Panc1 (cell line): ENCODE results near the gene WDR27. TPM values are rescaled to one million over a fixed set of nuclear protein-coding genes. Genes with fewer than 3 reads are reported as not detected.

Experiments used
- ATAC-seq: fragments of 200-7000 bp; cut with Tn5 transposase; 2 replicates; pipeline ENCODE4 v1.9.1; 2020; ENCODE audit warnings: mild to moderate bottlenecking, moderate library complexity
- BruUV-seq: library from RNA; stranded (reverse); fragments of 400-500 nt; replicated peaks from 2 replicates; lab custom pipeline; 2021; lab: Mats Ljungman, UMichigan
- CTCF ChIA-PET: fragments of 300-600 bp; sonication (Branson Sonifier 250); formaldehyde crosslinking; loops from one replicate; lab custom pipeline; 2022; ENCODE audit warnings: antibody characterized with exemption; lab: Charles Lee
- POLR2A ChIA-PET: fragments of 300-600 bp; sonication (Branson Sonifier 250); formaldehyde crosslinking; loops from one replicate; lab custom pipeline; 2022; ENCODE audit warnings: antibody characterized with exemption; lab: Charles Lee
- DNase-seq: peaks from one replicate; pipeline ENCODE4 v3.0.0-alpha.2; 2010; ENCODE audit warnings: low read depth, low spot score
- H3K27ac ChIP-seq: 2 replicates; pipeline ENCODE4 v1.5.1; 2011; ENCODE audit warnings: mild to moderate bottlenecking, low read length, inconsistent platforms
- H3K27me3 ChIP-seq: fragments of 200-500 bp; sonication (Bioruptor generic); 2 replicates; pipeline ENCODE4 v1.6.0; 2014; ENCODE audit warnings: low read length, inconsistent platforms; ENCODE audit not compliant: control insufficient read depth, insufficient read depth
- H3K36me3 ChIP-seq: fragments of 200-500 bp; sonication (Bioruptor generic); 2 replicates; pipeline ENCODE4 v1.5.1; 2014; ENCODE audit warnings: inconsistent platforms, mild to moderate bottlenecking, low read length, moderate library complexity; ENCODE audit not compliant: control insufficient read depth, insufficient read depth
- H3K4me1 ChIP-seq: 2 replicates; pipeline ENCODE4 v1.5.1; 2011; ENCODE audit warnings: inconsistent platforms, mild to moderate bottlenecking, low read length, moderate library complexity; ENCODE audit not compliant: control insufficient read depth, insufficient read depth
- H3K4me3 ChIP-seq, 2 experiments: 2 replicates each; pipeline ENCODE4 v1.5.1; 2011 to 2012; ENCODE audit warnings: low read depth in 2 of 2, low read length in 2 of 2, mild to moderate bottlenecking in 2 of 2, inconsistent platforms in 1 of 2, moderate library complexity in 1 of 2
- H3K9me3 ChIP-seq: fragments of 200-500 bp; sonication (Bioruptor generic); 2 replicates; pipeline ENCODE4 v1.5.1; 2014; ENCODE audit warnings: low read depth, mild to moderate bottlenecking, inconsistent platforms, low read length, moderate library complexity; ENCODE audit not compliant: control insufficient read depth, insufficient read depth
- POLR2AphosphoS5 ChIP-seq: IDR thresholded peaks from 2 replicates; pipeline ENCODE4 v1.6.1; 2012; ENCODE audit warnings: mild to moderate bottlenecking, low read depth, low read length, moderate library complexity
- SIN3A ChIP-seq: IDR thresholded peaks from 2 replicates; pipeline ENCODE4 v1.6.1; 2012; ENCODE audit warnings: low read depth, mild to moderate bottlenecking, low read length, moderate library complexity, borderline replicate concordance; ENCODE audit not compliant: insufficient read depth
- TCF7L2 ChIP-seq: IDR thresholded peaks from 2 replicates; pipeline ENCODE4 v1.6.1; 2011; ENCODE audit warnings: mild to moderate bottlenecking, low read depth, low read length, inconsistent platforms
- in situ Hi-C: cut with HindIII; loops from 2 replicates; pipeline ENCODE4 v1.10.0; 2016; ENCODE audit warnings: low sequenced_read_pairs, low pct_unique_long_range_greater_than_20kb
- intact Hi-C: fragments of 100-400 bp; cut with micrococcal nuclease; formaldehyde crosslinking; loops from one replicate; pipeline ENCODE4 v1.10.0; 2022; ENCODE audit not compliant: unreplicated experiment
- total RNA-seq: library from RNA; stranded (reverse); gene quantifications from one replicate; pipeline ENCODE4 v1.2.1, GENCODE V29; 2021; ENCODE audit not compliant: unreplicated experiment
- TF ChIP-seq, protein P1 (sequence below): fragments of 450-650 bp; IDR thresholded peaks from 2 replicates; pipeline ENCODE4 v1.5.1; 2017; ENCODE audit warnings: mild to moderate bottlenecking
- TF ChIP-seq, protein P2 (sequence below), 2 experiments: IDR thresholded peaks; 2 replicates each; pipeline ENCODE4 v1.6.1; 2011 to 2012; ENCODE audit warnings: low read depth in 2 of 2, control low read depth in 1 of 2, low read length in 1 of 2, mild to moderate bottlenecking in 1 of 2, moderate library complexity in 1 of 2; ENCODE audit not compliant: insufficient read depth in 1 of 2

The WDR27 gene
- total RNA-seq, 1 experiment from 2014 or later: 56.3 TPM

DNA sequence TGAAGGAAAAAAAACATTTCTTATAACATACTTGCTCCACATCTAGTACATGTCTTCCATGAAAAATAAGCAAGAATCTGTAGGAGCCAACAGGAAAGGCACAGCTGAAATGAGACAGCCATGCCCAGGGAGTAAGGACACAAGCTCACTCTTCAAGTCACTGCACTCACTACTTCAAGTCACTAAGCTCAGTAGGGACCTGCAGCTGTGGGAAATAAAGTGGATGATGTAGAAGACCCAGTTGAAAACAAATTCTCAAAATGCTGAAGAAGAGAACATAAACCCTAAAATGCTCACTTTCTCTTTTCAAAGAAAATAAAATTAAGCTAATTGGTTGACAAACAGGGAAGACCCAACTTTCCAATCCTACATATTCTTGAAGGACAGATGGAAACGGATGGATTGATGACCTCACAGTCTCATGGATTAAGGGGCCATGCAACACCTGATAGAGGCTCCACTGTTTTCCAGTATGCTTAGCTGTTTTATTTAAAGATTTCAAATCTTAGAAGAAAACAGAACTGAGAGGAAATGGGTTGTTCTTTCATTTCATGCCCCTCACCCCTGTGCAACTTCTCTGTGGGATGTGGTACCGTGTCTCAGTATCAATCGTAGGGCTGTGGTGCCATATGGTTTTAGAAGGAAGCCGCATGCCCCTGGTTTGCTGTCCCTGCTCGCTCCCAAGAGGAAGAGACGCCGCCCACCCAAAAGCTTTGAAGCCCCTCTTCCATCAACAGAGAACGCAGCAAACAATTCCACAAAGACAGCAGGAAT lies 133.3 kb downstream of the WDR27 start:
- no TSS peak for BruUV-seq
- POLR2A ChIA-PET: no interaction called here
- CTCF ChIA-PET: no interaction called here
- Histone ChIP-seq H3K9me3 (no peaks in the 10 kb centered on the region), H3K27ac (no peak overlapping the region), H3K27me3 (no peaks in the 10 kb centered on the region), H3K4me3 (no peak overlapping the region), H3K4me1 (peaks cover 5% of the 10 kb centered on the region; the same call in 1 of the 2 replicates), H3K36me3 (no peaks in the 10 kb centered on the region)
- DNase-seq (no peak), ATAC-seq (no peak)
- in situ Hi-C loops: no loop called here
- TF ChIP-seq, protein P1, sequence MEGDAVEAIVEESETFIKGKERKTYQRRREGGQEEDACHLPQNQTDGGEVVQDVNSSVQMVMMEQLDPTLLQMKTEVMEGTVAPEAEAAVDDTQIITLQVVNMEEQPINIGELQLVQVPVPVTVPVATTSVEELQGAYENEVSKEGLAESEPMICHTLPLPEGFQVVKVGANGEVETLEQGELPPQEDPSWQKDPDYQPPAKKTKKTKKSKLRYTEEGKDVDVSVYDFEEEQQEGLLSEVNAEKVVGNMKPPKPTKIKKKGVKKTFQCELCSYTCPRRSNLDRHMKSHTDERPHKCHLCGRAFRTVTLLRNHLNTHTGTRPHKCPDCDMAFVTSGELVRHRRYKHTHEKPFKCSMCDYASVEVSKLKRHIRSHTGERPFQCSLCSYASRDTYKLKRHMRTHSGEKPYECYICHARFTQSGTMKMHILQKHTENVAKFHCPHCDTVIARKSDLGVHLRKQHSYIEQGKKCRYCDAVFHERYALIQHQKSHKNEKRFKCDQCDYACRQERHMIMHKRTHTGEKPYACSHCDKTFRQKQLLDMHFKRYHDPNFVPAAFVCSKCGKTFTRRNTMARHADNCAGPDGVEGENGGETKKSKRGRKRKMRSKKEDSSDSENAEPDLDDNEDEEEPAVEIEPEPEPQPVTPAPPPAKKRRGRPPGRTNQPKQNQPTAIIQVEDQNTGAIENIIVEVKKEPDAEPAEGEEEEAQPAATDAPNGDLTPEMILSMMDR: no peak
- TF ChIP-seq POLR2AphosphoS5 (no peak), SIN3A (no peak), TCF7L2 (no peak)
- TF ChIP-seq, protein P2, sequence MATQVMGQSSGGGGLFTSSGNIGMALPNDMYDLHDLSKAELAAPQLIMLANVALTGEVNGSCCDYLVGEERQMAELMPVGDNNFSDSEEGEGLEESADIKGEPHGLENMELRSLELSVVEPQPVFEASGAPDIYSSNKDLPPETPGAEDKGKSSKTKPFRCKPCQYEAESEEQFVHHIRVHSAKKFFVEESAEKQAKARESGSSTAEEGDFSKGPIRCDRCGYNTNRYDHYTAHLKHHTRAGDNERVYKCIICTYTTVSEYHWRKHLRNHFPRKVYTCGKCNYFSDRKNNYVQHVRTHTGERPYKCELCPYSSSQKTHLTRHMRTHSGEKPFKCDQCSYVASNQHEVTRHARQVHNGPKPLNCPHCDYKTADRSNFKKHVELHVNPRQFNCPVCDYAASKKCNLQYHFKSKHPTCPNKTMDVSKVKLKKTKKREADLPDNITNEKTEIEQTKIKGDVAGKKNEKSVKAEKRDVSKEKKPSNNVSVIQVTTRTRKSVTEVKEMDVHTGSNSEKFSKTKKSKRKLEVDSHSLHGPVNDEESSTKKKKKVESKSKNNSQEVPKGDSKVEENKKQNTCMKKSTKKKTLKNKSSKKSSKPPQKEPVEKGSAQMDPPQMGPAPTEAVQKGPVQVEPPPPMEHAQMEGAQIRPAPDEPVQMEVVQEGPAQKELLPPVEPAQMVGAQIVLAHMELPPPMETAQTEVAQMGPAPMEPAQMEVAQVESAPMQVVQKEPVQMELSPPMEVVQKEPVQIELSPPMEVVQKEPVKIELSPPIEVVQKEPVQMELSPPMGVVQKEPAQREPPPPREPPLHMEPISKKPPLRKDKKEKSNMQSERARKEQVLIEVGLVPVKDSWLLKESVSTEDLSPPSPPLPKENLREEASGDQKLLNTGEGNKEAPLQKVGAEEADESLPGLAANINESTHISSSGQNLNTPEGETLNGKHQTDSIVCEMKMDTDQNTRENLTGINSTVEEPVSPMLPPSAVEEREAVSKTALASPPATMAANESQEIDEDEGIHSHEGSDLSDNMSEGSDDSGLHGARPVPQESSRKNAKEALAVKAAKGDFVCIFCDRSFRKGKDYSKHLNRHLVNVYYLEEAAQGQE (IDR thresholded peaks at IDR 0.05; ENCODE audit: insufficient read depth in 1 of 2, low read depth in 2 of 2, low read length in 1 of 2): no peak
- intact Hi-C loops: no loop called here

DNA sequence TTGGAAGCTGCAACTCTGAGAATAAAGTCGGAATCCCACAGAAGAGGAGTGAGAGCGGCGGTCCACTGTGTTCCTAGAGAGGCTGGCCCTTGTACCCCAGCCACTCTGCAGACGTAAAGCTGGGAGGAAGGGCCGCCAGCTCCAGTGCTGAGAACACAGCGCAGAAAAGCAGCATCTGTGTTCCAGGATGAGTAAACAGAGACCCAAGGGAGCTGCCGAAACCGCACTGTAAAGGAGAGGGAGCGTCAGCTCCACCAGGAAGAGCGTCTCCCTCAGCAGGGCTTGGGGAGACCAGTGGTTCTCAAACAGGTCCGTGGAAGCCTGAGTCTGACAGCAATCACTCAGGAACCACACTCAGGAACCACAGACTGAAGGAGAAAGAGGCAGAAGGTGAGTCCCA lies 134.0 kb downstream of the WDR27 start:
- Histone ChIP-seq H3K4me1 (peaks cover 5% of the 10 kb centered on the region; the same call in 1 of the 2 replicates), H3K27ac (no peak overlapping the region), H3K27me3 (no peaks in the 10 kb centered on the region), H3K9me3 (no peaks in the 10 kb centered on the region), H3K36me3 (no peaks in the 10 kb centered on the region), H3K4me3 (no peak overlapping the region)
- BruUV-seq: no TSS peak
- in situ Hi-C loops (no loop called here), intact Hi-C loops (no loop called here)
- ATAC-seq (no peak), DNase-seq (no peak)
- ChIA-PET CTCF (no interaction called here), POLR2A (no interaction called here)
- TF ChIP-seq POLR2AphosphoS5 (no peak), SIN3A (no peak), TCF7L2 (no peak)
- TF ChIP-seq, protein P1: no peak
- TF ChIP-seq, protein P2 (IDR thresholded peaks at IDR 0.05; ENCODE audit: insufficient read depth in 1 of 2, low read depth in 2 of 2, low read length in 1 of 2): no peak
